Activated CD4-positive, alpha-beta T cell treated with anti-CD3 and anti-CD28 coated beads, Interleukin-2, amount 10 ng/mL, durations not matched to agents 7 days and 5 days (primary cell): ENCODE results near the gene ZBTB40. TPM values are rescaled to one million over a fixed set of nuclear protein-coding genes. Genes with fewer than 3 reads are reported as not detected.

Experiments used
- CTCF ChIA-PET: fragments of 350-600 bp; sonication (Branson Sonifier 250); formaldehyde crosslinking; loops from one replicate; lab custom pipeline; 2021; ENCODE audit warnings: antibody characterized with exemption; lab: Charles Lee
- POLR2A ChIA-PET: fragments of 350-600 bp; sonication (Branson Sonifier 250); formaldehyde crosslinking; loops from one replicate; lab custom pipeline; 2021; ENCODE audit warnings: antibody characterized with exemption; lab: Charles Lee
- DNase-seq: peaks from one replicate; pipeline ENCODE4 v3.0.0-alpha.2; 2020
- H3K27ac Mint-ChIP-seq: one replicate; pipeline ENCODE4 v1.8.0; 2021; ENCODE audit warnings: mild to moderate bottlenecking, moderate library complexity, mixed read lengths
- H3K27me3 Mint-ChIP-seq: one replicate; pipeline ENCODE4 v1.8.0; 2021; ENCODE audit warnings: mixed read lengths
- H3K36me3 Mint-ChIP-seq: one replicate; pipeline ENCODE4 v1.8.0; 2021; ENCODE audit warnings: low read depth, mixed read lengths
- H3K4me1 Mint-ChIP-seq: one replicate; pipeline ENCODE4 v1.8.0; 2021; ENCODE audit warnings: mixed read lengths
- H3K4me3 Mint-ChIP-seq: one replicate; pipeline ENCODE4 v1.8.0; 2021; ENCODE audit warnings: mild to moderate bottlenecking, moderate library complexity, mixed read lengths
- H3K9me3 Mint-ChIP-seq: one replicate; pipeline ENCODE4 v1.8.0; 2021; ENCODE audit warnings: mixed read lengths
- total RNA-seq, 2 experiments: library from RNA; stranded (reverse); gene quantifications; one replicate each; pipeline ENCODE4 v1.2.3, GENCODE V29; 2021

Gene ZBTB40
- total RNA-seq, 2 experiments from 2014 or later: 18.5 to 19.0 TPM

DNA sequence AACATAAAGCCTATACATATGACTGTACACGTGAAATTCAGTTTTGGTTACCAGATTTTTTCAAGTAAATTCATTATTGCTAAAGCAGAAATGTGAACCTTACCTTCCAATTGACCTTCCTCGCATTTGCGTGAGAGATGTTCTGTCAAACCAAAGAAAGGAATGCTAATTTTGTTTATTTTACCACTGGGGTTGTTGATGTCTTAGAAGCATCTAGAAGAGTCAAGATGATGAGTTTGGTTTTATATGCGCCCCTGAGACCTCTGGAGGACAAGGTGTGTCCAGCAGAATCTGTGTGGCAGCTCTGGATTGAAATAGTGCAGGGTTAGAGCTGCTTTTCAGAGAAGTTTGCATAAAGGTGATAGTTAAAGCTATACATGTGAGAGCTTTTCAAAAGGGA lies 48.4 kb downstream of the ZBTB40 start:
- no peaks in the 10 kb centered on the region for H3K27me3 Mint-ChIP-seq
- H3K36me3 Mint-ChIP-seq: peaks cover 9% of the 10 kb centered on the region
- DNase-seq: no peak
- no peak overlapping the region for H3K27ac Mint-ChIP-seq
- CTCF ChIA-PET: interaction anchor here (1.1 kb wide), 1 partner anchor 10 kb away, joined by 3 read pairs; no protein-coding TSS in a partner anchor
- no peak overlapping the region for H3K4me3 Mint-ChIP-seq
- POLR2A ChIA-PET: no interaction called here
- no peaks in the 10 kb centered on the region for H3K4me1 Mint-ChIP-seq
- H3K9me3 Mint-ChIP-seq: no peaks in the 10 kb centered on the region

DNA sequence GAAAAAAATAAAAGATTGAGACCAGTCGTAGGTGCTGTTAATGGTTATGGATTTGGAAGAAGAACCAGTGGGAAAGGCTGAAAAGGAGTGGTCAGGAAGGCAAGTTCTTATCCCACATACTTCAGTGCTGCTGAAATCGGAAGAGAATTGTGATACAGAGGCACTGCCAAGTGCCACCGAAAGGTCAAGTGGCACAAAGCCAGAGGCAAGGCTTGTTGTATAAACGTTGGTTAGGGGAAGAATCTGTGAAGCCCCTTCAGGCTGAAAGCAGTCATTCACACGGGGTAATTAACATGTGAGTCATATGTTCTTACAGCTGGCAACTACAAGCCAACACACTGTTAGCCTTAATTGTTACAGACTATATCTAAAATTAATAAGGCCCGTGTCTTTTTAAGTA lies 48.8 kb downstream of the ZBTB40 start:
- H3K9me3 Mint-ChIP-seq: no peaks in the 10 kb centered on the region
- ChIA-PET POLR2A (no interaction called here), CTCF (interaction anchor here (1.1 kb wide), 1 partner anchor 10 kb away, joined by 3 read pairs; no protein-coding TSS in a partner anchor)
- no peak overlapping the region for H3K4me3 Mint-ChIP-seq
- no peaks in the 10 kb centered on the region for H3K4me1 Mint-ChIP-seq
- no peak for DNase-seq
- H3K36me3 Mint-ChIP-seq: peaks cover 9% of the 10 kb centered on the region
- no peaks in the 10 kb centered on the region for H3K27me3 Mint-ChIP-seq
- H3K27ac Mint-ChIP-seq: no peak overlapping the region

DNA sequence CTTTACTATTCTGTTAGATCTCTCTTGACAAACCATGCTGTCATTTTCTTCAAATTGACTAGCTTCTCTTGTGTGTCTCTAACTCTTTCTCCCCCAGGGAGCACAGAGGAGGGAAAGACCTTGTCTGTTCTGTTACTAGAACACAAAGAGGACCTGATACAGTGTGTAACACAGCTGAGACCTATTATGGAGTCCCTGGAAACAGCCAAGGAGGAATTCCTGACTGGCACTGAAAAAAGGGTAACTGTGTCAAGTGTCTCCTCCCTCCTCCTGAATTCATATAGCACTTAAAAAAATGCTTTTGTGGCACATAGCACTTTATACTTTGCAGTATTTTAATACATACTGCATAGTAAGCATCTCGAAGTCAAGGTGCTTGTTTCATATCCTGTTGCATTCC lies 50.6 kb downstream of the ZBTB40 start:
- CTCF ChIA-PET: no interaction called here
- no peak for DNase-seq
- Mint-ChIP-seq H3K4me3 (no peak overlapping the region), H3K9me3 (no peaks in the 10 kb centered on the region), H3K36me3 (peaks cover 13% of the 10 kb centered on the region), H3K4me1 (no peaks in the 10 kb centered on the region), H3K27me3 (no peaks in the 10 kb centered on the region), H3K27ac (no peak overlapping the region)
- POLR2A ChIA-PET: no interaction called here

DNA sequence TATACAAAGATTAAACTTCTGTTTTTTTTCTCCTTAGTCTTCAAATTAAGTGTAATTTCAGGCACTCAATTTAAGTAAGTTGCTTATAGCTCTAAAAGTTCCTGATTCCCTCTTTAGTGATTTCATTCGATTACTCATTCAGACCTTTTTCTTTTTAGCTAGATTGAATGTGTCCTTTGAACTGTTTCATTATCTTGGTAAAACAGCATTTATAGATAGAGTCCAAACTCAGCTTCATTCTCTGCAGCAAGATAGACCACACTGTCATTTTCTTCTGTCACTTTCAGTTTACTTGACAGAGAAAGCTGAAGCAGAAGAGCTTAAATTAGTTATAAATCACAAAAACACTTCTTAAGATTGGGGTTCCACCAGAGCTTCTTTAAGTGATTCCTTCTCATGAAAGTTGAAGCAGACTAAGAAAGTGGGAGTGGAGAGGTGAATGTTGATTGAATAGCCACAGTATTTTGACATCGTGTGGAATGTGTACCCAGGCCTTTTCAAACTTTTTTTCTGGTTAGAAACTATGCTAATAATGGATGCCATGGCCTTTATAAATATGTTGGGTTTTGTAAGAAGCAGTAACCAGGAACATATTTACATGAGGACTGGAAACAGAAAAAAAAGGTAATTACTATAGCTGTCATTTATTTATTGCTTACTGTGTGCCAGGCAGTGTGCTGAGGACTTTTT lies 52.2 kb downstream of the ZBTB40 start:
- ChIA-PET CTCF (interaction anchor here (1.2 to 1.4 kb wide), 3 partner anchors 12 to 22 kb away, joined by 3 to 4 read pairs (median 3); no protein-coding TSS in a partner anchor), POLR2A (no interaction called here)
- Mint-ChIP-seq H3K27me3 (no peaks in the 10 kb centered on the region), H3K36me3 (peaks cover 16% of the 10 kb centered on the region), H3K27ac (no peak overlapping the region), H3K9me3 (no peaks in the 10 kb centered on the region), H3K4me1 (no peaks in the 10 kb centered on the region), H3K4me3 (no peak overlapping the region)
- DNase-seq: no peak

DNA sequence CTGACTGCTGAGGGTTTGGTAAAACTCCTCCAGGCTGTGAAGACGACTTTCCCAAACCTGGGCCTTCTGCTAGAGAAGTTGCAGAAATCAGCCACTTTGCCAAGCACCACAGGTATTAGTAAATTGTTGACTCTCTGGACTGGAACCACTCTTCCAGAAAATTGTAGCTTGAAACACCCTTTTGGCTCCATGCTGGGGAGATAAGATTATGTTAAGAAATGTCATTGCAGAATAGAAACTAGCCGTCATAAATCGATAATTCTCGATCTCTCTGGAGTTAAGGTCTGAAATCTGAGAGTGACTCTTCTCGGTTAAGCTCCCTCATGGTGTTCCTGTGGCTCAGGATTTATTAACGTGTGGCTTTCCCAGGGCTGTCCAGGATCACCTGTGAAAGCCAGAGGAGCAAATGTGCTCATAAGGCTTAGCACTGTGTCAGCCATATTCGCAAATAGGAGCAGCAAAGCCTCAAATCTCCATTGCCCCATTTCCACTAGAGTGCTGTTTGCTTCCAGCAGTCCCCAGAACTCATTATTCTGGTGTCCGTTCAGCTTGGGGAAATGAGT lies 54.6 kb downstream of the ZBTB40 start:
- Mint-ChIP-seq H3K9me3 (no peaks in the 10 kb centered on the region), H3K4me3 (no peak overlapping the region), H3K27me3 (no peaks in the 10 kb centered on the region), H3K4me1 (no peaks in the 10 kb centered on the region), H3K36me3 (peaks cover 24% of the 10 kb centered on the region), H3K27ac (no peak overlapping the region)
- DNase-seq: no peak
- ChIA-PET POLR2A (no interaction called here), CTCF (no interaction called here)

DNA sequence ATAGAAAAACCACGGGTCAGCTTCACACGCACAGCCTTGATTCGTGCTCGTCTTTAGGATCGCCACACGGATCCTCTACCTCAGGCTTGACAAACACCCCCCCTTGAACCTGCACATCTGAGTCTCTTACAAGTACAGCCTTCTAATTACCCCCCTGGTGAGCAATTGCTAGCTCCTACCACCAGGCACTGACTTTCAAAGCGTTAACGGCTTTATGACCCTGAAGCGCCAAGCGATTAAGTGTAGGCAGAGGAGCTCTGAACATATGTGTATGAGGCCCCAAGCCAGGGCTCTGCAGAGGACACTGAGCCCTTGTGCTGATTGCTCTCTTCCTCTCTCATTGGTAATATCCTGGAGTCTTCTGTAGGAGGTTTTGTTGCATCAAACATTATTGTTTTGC lies 55.9 kb downstream of the ZBTB40 start:
- H3K9me3 Mint-ChIP-seq: no peaks in the 10 kb centered on the region
- peaks cover 26% of the 10 kb centered on the region for H3K36me3 Mint-ChIP-seq
- H3K4me1 Mint-ChIP-seq: no peaks in the 10 kb centered on the region
- no peak for DNase-seq
- no peak overlapping the region for H3K27ac Mint-ChIP-seq
- ChIA-PET CTCF (interaction anchor here (0.8 kb wide), 1 partner anchor 17 kb away, joined by 3 read pairs; no protein-coding TSS in a partner anchor), POLR2A (no interaction called here)
- H3K4me3 Mint-ChIP-seq: no peak overlapping the region
- no peaks in the 10 kb centered on the region for H3K27me3 Mint-ChIP-seq

DNA sequence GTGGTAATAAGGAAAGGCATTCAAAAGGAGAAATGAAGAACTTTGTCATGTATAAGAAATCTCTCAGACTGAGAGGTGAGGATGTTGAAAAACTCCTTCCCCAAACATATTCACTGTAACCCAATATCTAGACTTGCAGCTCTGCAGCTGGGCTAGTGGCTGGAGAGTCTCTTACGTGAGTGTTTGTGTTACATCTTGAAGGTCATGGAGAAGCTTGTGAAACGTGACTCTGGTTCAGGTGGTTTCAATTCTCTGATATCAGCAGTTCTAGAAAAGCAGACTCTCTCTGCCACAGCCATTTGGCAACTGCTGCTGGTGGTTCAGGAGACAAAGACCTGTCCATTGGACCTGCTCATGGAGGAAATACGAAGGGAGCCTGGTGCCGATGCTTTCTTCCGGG lies 56.7 kb downstream of the ZBTB40 start:
- Mint-ChIP-seq H3K27ac (no peak overlapping the region), H3K27me3 (no peaks in the 10 kb centered on the region), H3K4me3 (no peak overlapping the region), H3K4me1 (no peaks in the 10 kb centered on the region), H3K36me3 (peaks cover 28% of the 10 kb centered on the region), H3K9me3 (no peaks in the 10 kb centered on the region)
- ChIA-PET CTCF (no interaction called here), POLR2A (no interaction called here)
- DNase-seq: no peak

DNA sequence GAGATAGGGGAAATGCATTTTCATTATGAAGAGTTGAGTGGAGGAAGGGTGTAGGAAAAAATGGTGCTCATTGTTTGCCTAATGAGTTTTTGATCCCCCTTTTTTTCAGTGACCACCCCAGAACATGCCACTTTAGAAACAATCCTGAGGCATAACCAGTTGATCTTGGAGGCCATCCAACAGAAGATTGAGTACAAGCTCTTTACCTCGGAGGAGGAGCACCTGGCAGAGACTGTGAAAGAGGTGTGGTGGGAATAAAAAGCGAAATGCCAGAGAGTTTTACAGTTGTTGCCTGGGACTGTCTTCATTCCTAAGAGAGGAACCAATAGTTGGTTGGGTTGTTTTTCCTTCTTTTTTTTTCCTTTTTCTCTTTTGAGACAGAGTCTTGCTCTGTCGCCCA lies 57.3 kb downstream of the ZBTB40 start:
- H3K27me3 Mint-ChIP-seq: no peaks in the 10 kb centered on the region
- ChIA-PET CTCF (no interaction called here), POLR2A (no interaction called here)
- DNase-seq: no peak
- H3K27ac Mint-ChIP-seq: no peak overlapping the region
- H3K9me3 Mint-ChIP-seq: no peaks in the 10 kb centered on the region
- H3K4me3 Mint-ChIP-seq: no peak overlapping the region
- H3K4me1 Mint-ChIP-seq: no peaks in the 10 kb centered on the region
- peaks cover 31% of the 10 kb centered on the region for H3K36me3 Mint-ChIP-seq

DNA sequence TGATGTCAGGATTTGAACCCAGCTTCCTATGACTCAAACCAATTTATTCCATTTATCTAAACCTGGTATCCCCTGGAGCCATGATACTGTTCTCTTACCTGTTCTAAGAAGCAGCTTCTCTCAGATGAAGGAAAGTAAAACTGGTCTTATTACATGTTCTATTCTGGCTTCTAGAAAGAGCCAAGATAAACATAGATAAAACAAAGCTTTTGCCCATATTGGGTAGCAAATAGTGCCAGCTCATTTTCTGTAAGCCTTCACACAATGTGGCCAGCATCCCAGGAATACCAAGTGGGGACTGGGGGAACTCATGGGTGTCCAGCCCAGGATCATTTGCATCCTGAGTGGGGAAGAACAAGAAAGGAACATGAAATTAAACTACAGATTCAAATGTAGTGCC lies 58.2 kb downstream of the ZBTB40 start:
- Mint-ChIP-seq H3K4me1 (no peaks in the 10 kb centered on the region), H3K27me3 (no peaks in the 10 kb centered on the region), H3K27ac (no peak overlapping the region), H3K36me3 (peaks cover 36% of the 10 kb centered on the region), H3K9me3 (no peaks in the 10 kb centered on the region), H3K4me3 (no peak overlapping the region)
- no peak for DNase-seq
- CTCF ChIA-PET: interaction anchor here (1.1 kb wide), 1 partner anchor 9 kb away, joined by 3 read pairs; no protein-coding TSS in a partner anchor
- POLR2A ChIA-PET: no interaction called here

DNA sequence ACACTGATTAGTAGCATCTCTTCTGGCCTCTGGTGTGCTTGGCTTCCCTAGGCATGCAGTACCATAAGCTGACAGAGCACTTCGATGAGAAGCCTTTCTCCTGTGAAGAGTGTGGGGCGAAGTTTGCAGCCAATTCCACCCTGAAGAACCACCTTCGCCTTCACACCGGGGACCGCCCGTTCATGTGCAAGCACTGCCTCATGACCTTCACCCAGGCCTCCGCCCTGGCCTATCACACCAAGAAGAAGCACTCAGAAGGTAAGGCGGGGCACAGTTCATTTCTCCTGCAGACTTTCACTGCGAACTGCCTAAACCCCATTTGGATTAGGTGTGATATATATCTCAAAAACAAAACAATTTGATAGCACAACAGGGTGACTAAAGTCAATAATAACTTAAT lies 61.2 kb downstream of the ZBTB40 start:
- Mint-ChIP-seq H3K4me3 (no peak overlapping the region), H3K27ac (no peak overlapping the region), H3K4me1 (no peaks in the 10 kb centered on the region), H3K9me3 (no peaks in the 10 kb centered on the region), H3K27me3 (no peaks in the 10 kb centered on the region), H3K36me3 (peaks cover 43% of the 10 kb centered on the region)
- DNase-seq: no peak
- POLR2A ChIA-PET: no interaction called here
- CTCF ChIA-PET: no interaction called here

DNA sequence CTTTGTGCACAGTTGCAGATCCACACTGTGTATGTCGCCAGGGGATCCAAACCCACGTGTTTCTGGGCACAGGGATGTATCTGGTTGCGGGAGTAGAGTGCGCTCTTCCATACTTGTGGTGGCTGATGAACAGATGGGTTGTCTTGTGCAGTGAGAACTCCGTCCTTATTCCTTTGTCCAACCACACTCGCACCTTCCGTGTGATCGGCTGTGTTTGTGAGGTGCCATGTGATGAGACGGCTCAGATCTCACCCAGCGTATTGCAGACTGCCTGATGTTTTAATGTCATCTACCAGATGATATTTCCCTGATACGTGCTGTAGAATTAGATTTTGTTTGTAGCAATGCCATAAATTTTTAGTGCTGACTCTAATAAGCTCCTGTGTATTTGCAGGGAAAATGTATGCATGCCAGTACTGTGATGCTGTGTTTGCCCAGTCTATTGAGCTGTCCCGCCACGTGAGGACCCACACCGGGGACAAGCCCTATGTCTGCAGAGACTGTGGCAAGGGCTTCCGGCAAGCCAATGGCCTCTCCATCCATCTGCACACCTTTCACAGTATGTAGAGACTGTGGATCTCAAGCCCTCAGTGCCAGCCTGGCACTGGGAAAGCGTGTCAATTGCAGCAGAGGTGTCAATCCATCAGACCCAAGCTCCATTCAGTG lies 65.4 kb downstream of the ZBTB40 start:
- Mint-ChIP-seq H3K27ac (no peak overlapping the region), H3K4me3 (no peak overlapping the region), H3K4me1 (no peaks in the 10 kb centered on the region), H3K27me3 (no peaks in the 10 kb centered on the region), H3K9me3 (no peaks in the 10 kb centered on the region), H3K36me3 (peaks cover 25% of the 10 kb centered on the region)
- ChIA-PET POLR2A (no interaction called here), CTCF (no interaction called here)
- DNase-seq: no peak

DNA sequence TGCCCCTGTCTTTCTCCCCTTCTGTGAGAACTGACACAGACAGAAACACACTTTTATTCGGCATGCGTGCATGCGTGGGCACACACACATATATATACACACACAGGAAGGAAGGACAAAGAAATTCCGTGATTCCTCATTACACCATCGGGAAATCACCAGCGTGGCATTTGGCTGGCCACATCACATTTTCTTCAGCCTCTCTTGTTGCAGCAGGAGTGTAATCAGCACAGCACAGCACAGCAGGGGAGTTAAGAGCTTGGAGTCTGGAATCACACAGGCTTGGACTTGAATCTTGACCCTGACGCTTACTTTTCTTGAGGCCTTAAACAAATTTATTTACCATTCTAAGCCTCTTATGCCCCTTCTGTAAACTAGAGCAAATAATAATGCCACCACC lies 66.3 kb downstream of the ZBTB40 start:
- Mint-ChIP-seq H3K36me3 (peaks cover 25% of the 10 kb centered on the region), H3K4me3 (no peak overlapping the region), H3K9me3 (no peaks in the 10 kb centered on the region), H3K27ac (no peak overlapping the region), H3K27me3 (no peaks in the 10 kb centered on the region), H3K4me1 (no peaks in the 10 kb centered on the region)
- CTCF ChIA-PET: no interaction called here
- DNase-seq: no peak
- POLR2A ChIA-PET: no interaction called here

DNA sequence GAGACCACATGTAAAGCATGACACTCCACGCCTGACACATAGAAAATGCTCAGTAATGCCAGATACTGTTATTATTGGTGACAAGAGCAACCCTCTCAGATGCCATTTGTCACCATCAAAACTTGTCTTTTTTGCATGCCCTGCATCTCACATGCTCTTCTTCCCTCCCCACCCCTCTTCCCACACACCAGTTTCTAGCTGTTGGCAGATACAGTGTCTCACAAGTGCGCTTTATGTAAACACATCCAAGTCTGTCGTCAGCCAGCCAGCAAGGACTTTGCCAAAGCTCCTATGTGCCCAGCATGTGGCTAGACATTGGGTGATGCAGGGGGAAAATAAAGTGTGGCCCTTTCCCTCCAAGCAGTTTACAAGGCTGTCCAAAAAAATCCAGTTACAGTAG lies 66.7 kb downstream of the ZBTB40 start:
- H3K9me3 Mint-ChIP-seq: no peaks in the 10 kb centered on the region
- H3K27me3 Mint-ChIP-seq: no peaks in the 10 kb centered on the region
- no peak overlapping the region for H3K27ac Mint-ChIP-seq
- H3K36me3 Mint-ChIP-seq: peaks cover 25% of the 10 kb centered on the region
- H3K4me1 Mint-ChIP-seq: no peaks in the 10 kb centered on the region
- ChIA-PET CTCF (no interaction called here), POLR2A (no interaction called here)
- no peak overlapping the region for H3K4me3 Mint-ChIP-seq
- DNase-seq: no peak
